CD4-positive, alpha-beta T cell treated with Interleukin-6 at 100 ng/mL for 8 hours (primary cell): ENCODE data around the gene PLD1.

Experiments
- DNase-seq: peaks from one replicate; pipeline ENCODE4 v3.0.0-alpha.2; 2020; ENCODE audit warnings: mixed read lengths, low spot score

PLD1 gene

DNA sequence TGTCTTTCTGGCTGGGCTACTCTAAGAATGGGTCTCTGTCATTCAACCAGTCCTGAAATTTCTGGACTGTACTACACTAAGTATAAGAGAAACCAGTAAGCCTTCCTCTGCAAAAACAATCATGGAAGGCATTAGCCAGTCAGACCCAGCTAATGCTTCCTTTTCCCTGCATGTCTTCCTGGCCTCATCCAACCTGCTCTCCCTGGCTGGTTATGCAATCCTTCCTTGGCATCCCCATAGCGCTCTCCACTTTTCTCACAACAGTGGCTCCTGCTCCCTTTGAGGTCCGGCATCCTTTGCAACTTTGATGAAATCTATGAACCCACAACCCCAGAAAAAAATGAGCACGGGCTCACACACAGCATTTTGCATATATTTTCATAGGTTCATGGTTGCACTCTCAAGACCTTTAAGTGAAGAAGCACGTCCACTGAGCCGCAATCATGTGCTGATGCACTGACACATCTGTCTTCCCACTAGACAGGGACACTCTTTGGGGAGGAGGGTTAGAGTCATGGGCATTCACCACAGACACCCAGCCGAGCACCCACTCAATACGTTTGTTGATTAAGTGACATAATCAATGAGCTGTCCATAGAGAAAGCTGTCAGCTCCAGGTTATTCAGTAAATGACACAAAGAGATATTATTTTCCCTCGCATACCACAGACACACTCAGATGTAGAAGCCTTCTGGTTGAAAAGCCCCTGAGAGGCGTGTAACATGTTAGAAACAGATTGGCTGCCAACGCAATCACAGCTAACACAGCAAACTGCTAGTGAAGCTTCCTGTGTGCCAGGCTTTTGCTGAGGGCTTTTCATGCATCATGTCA is 66.7 kb downstream of the PLD1 start:
- no peak for DNase-seq

DNA sequence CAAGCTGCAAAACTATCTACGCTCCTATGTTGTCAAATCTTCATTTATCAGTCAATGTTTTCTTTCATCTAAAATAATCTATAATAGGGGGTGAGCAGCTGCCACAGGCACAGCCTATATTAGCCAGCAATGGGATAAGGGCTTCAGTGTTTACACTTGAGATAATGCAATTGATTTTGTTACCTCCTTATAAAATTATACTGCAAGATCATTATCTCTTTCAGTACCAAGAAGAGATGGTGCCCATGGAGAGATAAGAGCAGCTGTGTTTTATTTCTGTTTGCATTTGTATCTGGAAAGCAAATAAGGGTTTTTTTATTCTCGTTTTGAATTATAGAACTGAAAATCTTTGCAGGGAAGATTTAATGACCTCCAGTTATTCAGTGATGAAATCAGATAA is 68.9 kb downstream of the PLD1 start:
- no peak for DNase-seq

DNA sequence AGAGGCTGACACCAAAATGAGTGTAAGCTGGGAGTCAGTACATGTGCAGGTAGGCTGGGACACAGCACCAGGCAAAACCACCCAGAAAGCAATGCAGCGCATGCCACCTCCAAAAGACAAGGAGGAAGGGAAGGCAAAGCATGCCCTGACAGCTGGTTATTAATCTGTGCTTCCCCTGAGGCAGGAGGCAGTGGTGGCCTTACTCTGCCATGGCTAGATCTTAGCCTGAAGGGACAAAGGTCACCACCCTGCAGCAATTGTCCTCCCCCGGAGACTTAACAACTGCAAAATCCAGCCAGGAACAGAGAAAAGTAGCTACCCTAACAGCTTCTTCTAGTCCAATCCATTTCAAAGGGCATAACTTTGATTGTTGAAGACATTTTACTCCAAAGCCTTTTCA is 73.7 kb downstream of the PLD1 start:
- DNase-seq = no peak

DNA sequence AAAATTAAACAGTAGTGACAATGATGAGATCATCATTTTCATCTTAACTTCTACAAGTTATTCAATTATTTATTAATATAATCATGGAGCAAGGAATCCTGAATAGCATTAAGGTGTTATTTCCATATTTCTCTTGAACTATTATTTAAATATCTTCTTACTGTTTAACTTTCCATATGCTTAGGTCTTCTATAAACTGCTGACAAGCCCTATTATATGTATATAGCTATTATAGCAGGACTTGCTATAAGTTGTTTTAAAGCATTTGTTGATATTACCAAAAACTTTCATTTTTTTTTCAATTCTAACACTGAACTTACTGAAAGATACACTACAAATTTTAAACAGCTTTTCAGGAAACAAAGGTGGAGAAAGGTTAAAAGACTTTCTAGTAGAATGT is 76.7 kb downstream of the PLD1 start:
- DNase-seq = no peak

DNA sequence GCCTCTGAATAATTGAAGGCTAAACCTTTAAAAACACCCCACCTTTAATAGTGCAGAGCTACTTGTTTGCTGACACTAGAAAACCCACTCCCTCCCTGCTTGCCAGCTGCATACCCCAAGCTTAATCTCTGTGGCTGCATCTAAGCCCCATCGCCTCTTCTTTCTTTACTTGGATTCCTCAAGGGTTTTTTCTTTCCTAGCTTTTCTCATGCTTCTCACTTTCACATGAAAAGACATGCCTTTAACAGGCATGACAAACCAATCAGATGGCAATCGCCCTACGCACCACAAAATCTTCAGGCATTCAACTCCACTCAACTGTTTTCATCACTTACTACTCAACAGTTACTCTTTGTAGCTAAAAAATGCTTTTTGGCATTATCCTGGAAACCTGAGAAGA is 77.5 kb downstream of the PLD1 start:
- no peak for DNase-seq

DNA sequence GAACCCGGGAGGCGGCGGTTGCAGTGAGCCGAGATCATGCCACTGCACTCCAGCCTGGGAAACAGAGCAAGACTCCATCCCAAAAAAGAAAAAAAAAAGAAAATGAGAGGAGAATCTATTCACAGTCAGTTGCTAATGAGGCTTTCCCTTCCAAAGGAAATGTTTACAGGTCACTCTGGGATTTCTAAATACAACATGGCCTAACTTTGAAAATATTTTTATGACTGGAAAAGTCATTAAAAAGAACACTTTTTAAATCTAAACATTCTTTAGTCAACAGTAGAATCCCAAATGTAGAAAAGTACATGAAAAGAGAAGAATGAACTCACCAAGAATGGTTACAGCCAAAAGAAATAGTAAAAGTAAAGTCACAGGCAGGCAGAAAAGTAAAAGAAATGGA is 78.6 kb downstream of the PLD1 start:
- DNase-seq = no peak

DNA sequence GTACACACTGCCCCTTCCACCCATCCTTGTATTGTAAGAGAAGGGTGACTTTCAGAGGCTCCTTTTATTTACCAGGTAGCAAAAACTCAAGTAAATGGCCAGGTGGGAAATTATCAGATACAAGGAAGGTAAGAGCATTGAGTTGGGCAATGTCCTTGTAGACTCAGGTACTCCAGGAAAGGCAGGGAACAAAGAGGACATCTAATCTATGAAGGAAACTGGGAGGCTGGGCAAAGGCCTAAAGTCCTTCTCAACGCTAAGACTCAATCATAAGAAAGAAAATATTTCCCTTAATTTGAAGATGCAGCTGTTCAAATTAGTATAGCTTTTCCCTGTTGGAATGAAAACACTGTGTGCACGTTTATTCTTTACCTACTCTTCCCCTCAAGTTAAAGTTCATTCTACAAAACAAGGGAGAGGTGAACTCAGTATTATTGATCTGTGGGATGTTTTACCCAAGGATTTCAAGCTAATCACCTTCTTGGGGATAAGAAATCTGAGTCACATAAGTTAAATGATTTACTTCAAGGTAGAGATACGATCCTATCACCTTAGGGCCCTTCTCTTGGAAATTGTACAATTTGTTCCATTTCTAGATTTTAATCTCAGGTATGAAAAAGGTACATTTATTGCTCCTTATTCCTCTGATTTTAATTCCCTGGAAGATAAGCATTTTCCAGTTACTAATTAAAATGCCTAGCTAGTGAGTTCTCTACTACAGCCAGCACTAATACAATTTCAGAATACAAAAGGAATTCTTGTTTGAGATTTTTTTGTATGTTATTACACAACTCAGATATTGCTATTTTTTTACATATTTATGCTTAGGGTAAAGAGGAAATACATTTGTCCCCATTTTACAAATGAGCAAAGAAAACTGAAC is 80.6 kb downstream of the PLD1 start:
- DNase-seq = no peak

DNA sequence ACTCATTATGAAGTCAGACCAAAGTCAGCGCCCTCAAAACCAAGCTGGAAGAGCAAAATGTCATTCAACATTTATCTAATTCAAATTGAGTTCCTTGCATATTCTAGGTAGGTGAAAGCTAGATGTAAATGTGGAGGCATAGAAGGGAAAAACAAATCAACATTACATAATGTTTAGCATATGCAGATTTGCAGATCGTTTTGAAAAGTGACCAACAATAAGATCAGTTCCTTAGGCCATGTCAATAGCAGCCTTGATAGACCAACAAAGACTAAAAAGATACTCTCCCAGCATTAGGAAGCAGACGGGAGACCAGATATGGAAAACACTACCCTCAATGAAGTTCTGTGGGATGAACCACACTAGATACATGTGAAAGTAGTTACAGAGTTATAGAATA is 83.0 kb downstream of the PLD1 start:
- DNase-seq = no peak

DNA sequence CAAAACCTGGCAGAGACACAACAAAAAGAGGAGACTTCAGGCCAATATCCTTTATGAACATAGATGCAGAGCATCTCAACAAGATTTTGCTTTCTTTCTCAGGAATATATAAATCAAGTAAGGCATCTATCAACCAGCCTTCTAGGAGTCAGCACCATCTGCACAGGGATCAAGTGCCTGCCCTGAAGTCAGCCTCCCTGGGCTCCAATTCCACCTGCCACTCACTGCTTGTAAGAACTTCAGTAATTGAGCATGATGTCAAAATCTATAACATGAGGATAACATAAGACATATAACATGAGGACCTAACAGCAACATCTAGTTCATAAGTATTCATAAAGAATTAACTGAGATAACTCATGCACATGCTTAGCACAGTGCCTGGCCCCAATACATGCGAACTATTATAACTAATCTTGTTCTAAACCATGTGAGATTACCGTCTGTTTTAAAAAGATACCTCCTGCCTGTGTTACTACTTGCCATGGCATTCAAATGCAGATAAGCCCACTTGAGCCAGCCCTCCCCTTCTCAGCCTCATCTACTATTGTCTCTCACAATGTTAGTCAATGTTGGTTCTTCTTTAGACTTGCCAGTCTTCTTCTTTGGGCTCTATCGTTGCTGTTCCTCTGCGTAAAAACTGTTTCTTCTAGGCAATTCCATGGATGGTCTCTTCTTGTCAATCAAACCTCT is 91.6 kb downstream of the PLD1 start:
- DNase-seq = no peak

DNA sequence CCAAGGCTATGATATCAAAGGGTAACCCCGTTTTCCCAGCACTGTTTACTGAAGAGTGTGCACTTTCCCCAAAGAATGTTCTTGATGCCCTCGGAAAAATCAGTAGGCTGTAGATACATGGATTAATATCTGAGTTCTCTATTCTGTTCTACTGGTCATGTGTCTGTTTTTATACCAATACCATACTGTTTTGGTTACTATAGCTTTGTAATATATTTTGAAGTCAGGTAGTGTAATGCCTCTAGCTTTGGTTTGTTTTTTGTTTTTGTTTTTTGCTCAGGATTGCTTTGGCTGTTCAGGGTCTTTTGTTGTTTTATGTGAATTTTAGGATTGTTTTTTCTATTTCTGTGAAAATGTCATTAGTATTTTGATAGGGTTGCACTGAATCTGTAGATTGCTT is 95.1 kb downstream of the PLD1 start:
- no peak for DNase-seq

DNA sequence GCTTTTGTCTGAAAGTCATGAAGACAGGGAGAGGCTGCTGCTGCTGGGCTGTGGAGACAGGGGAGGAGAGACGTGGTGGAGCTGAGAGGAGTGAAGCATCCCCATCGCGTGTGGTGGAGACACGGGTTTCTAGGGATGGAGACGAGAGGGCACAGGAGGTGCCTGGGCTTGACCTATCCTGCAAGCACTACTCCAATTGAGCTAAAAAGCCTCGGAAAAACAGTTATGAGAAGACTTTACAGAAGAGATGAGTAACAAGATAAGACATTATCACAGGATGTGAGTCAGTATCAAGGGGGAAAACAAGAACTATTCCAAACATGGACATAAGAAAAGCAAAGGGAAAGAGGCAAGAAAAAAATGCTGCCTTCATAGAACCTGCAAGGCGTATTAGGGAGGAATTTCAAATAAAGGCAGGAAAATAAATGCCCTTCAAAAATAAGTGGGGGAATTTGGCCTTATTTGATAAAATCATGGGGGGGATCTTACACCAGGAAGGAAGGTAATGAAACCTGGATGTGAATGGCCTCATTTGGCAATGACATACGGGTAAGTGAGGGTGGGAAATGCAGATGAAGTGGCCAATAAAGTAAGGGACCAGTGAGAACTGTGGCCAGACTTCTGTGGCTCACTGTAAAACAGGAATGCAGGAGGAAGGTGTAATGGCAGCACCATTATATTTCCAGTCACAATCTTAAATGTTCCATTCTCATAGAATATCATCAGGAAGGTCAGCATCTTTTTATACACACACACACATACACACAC is 97.9 kb downstream of the PLD1 start:
- no peak for DNase-seq

DNA sequence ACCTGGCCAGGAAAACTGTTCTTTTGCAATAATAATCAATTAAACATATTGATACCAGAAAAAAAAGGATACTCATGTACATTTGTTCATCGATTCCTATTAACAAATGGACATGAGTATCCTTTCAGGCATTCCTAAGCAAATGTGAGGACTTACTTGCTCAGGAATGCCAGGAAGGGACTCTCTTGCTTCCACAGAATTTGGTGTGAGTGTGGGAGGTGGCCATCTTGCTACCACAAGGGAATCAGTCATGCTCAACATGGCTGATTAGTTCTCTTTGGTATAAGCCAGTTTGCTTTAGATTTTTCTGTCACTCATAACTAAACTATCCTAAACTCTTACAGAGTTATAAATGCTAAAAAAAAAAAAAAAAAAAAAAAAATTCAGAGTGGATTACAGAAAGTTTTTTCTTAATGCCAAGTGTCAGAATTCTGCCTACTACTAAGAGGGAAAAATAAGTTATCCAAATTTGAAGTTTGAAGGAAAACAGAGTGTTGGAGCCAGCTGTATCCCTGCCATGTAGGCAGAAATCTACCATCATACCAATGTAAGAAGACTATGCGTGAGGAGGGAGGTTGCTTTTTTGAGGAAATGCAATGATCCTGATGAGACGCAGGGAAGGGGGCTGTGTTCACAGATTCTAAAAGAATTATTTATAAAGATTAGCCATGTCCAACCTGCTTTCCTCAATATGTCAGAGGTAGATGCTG is 98.7 kb downstream of the PLD1 start:
- no peak for DNase-seq

DNA sequence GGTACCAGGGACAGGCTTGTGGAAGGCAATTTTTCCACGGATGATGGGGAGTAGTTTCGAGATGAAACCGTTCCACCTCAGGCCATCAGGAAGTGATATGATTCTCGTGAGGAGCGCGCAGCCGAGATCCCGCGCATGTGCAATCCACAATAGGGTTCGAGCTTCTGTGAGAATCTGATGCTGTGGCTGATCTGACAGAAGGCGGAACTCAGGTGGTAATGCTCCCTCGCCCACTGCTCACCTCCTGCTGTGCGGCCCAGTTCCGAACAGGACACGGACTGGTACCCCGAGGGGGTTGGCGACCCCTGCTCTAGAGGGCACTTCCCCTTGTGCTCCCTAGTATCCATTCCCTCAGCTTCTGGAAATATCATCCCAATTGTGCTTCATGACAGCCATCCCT is 99.9 kb downstream of the PLD1 start:
- DNase-seq = no peak

DNA sequence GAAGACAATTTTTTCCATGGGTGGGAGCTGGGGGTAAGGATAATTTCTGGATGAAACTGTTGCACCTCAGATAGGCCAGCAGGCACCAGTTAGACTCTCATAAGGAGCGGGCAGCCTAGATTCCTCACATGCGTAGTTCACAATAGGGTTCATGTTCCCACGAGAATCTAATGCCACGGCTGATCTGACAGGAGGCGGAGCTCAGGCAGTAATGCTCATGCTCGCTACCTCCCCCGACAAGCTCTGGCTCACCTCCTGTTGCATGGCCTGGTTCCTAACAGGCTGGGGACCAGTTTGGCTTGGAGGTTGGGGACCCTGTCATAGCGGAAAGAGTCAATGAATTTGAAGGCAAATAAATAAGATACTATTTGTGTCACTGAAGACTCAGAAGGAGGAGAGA is 105.5 kb downstream of the PLD1 start:
- no peak for DNase-seq

DNA sequence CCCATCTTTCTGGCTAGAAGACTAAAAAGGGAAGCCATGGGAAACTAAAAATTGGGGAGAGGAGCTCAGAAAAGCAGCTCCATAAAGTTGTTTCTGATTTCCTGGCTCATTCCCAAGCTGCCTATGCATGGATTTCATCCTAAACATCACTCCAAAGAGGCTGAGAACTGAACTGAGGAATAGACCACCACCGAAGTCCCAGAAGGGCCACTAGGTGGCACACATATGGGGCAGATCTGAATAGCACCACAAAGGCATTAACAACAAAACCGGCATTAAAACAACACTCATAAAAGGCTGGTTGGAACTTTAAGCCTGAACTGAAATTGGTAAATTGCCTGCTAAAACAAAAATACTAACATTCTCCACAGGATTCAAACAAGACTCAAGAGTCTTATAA is 106.3 kb downstream of the PLD1 start:
- DNase-seq = no peak

DNA sequence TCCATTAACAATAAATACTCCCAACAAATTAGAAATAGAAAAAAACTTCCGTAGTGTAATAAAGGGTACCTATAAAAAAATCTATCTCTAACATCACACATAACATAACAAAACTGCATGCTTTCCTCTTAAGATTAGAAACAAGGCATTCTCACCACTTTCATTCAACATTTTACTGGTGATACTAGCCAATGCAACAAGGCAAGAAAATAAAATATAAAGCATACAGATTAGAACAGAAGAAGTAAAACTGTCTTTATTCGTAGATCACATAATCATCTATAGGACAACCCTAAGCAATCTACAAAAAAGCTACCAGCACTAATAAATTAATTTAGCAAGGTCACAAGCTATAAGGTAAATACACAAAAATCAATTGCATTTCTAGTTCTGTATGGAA is 107.1 kb downstream of the PLD1 start:
- DNase-seq = no peak

DNA sequence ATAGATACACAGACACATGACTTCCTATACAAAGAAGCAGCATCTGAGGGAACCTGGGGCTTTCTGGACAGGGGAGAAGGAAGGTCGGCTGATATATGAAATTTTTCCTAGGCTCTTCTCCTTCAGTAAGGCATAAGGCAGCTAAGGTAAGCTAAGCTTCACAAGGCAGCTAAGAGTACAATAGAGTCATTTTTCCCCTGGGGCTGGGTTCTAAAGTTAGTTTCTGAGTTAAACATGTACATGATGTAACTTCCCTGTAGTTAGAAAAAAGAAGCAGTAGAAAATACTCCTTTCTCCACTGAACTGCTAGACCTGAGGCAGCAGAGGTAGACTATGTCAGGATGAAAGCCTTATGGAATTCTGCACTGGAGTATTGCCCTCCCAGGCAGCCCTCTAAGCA is 109.6 kb downstream of the PLD1 start:
- DNase-seq = no peak

DNA sequence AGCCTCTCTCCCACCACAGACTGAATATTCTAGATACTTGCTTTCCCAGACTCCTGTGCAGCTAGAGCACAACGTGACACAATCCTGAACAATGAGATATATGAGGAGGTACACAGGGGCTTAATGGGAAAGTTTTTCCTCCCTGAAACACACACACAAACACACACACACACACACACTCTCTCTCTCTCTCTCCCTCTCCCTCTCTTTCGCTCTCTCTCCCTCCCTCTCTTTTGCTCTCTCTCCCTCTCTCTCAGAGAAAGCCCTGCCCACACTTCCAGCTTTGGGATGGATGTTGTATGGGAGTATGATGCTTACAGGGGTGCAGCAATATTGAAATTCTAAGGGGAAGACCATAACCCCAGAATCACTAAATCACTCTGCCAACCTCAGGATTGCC is 110.1 kb downstream of the PLD1 start:
- no peak for DNase-seq

DNA sequence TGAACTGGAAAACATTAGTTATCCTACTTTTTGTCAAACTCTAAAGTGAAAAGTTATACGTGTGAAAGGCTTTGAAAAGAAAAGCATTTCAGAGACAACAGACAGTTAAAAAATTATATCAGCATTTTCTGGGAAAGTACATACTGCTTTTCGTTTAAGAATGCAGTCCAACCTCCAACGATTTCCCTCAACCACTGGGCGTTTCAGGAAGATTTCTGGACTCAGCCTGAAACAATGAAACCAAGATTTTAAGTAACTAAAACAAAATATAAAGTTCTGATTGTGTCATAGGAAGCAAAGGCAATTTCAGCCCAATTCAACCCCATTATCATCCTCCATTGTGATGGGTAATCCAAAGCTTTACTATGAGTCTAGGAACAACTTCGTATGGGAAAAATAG is 110.7 kb downstream of the PLD1 start:
- no peak for DNase-seq

DNA sequence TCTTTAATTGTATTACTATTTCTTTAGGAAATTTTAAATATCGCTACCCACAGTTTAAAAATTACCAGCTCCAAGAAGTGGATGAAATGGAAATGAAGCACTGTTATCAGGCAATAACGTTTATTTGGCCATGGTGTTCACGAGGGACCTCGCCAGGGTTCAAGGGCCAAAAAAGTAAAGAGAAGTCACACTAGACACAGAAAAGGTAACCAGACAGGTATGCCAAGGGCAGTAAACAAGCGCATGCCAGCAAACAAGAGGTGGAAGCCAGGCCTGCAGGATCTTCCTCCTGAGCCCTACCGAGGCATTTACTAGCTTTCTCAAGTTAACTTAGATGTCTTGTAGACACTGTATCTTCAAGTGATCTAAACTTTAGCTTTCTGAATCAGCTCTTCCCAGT is 113.5 kb downstream of the PLD1 start:
- DNase-seq = no peak

DNA sequence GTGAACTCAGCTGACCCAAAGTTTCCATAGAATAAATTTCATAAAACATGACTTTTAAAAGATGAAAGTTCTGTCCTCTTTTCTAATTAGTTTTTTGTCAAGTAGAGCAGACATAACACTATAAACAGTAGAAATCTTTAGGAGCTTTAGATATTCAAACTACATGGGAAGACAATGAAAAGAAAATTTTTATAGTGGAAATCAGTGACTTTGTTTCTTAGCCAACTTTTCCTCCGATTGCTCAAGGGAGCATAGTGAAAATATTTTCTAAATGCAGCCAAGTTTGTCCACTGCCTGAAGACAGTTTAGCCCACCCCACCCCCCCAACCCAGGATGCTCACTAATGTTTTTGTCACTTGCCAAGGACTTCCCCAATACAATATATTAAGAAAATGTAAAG is 114.9 kb downstream of the PLD1 start:
- DNase-seq = no peak
